K562 (cell line): ENCODE results near the gene LRP2. TPM values are rescaled to one million over a fixed set of nuclear protein-coding genes. Genes with fewer than 3 reads are reported as not detected.

Experiments used
- DMBX1 ChIP-seq: fragments of 250-450 bp; sonication (Bioruptor Pico); IDR thresholded peaks from 2 replicates; pipeline ENCODE4 v1.8.0; 2022; ENCODE audit warnings: inconsistent platforms, mild to moderate bottlenecking, moderate library complexity, borderline replicate concordance
- HSF4 ChIP-seq: fragments of 250-450 bp; sonication (Bioruptor Pico); IDR thresholded peaks from 2 replicates; pipeline ENCODE4 v2.1.2; 2022; ENCODE audit warnings: mild to moderate bottlenecking, moderate library complexity, borderline replicate concordance
- THRAP3 ChIP-seq: fragments of 450-650 bp; IDR thresholded peaks from 2 replicates; pipeline ENCODE4 v1.6.1; 2016; ENCODE audit warnings: mild to moderate bottlenecking, inconsistent platforms, borderline replicate concordance
- ZNF444 ChIP-seq: fragments of 250-450 bp; sonication (Bioruptor Pico); IDR thresholded peaks from 2 replicates; pipeline ENCODE4 v1.4.0; 2020; ENCODE audit warnings: mild to moderate bottlenecking, moderate library complexity
- polyA plus RNA-seq, 8 experiments: library from polyadenylated mRNA; depleted of rRNA in 4 of 8; stranded (reverse) in 5 of 8; unstranded in 3 of 8; fragments of >200 nt; fragmentation: Nextera tagmentation in 2 of 8; fragmentation: Illumina TruSeq in 1 of 8; extraction: Ambion mirVana in 2 of 8; extraction: Trizol in 1 of 8; gene quantifications; 2 replicates each; pipeline versions ENCODE4 v1.2.1 to v1.2.3, GENCODE V29; 2011 to 2014; ENCODE audit warnings: inconsistent platforms in 1 of 8, missing spikeins in 1 of 8
- total RNA-seq, 7 experiments: library from RNA; depleted of rRNA in 6 of 7; stranded (reverse); fragments of >200 nt in 6 of 7; fragmentation: Illumina TruSeq in 2 of 7; extraction: Trizol in 2 of 7; gene quantifications; 2 replicates each; pipeline versions ENCODE4 v1.2.1 to v1.2.3, GENCODE V29; 2011 to 2021; ENCODE audit warnings: low replicate concordance in 1 of 7
- TF ChIP-seq, protein P1 (sequence below): fragments of 450-650 bp; IDR thresholded peaks from 2 replicates; pipeline ENCODE4 v1.6.1; 2016; ENCODE audit warnings: borderline replicate concordance
- TF ChIP-seq, protein P2 (sequence below), 2 experiments: fragments of 450-650 bp; formaldehyde crosslinking in 1 of 2; IDR thresholded peaks; 2 replicates each; pipeline versions ENCODE4 v1.4.0 to v1.6.1; 2014 to 2020; ENCODE audit warnings: mild to moderate bottlenecking in 2 of 2, borderline replicate concordance in 1 of 2, low read depth in 1 of 2
- TF ChIP-seq, protein P3 (sequence below): fragments of 250-450 bp; sonication (Bioruptor Pico); IDR thresholded peaks from 2 replicates; pipeline ENCODE4 v1.4.0; 2020; ENCODE audit warnings: borderline replicate concordance

LRP2 gene
- total and polyA plus RNA-seq, 9 of the 15 experiments (the other 6 are each of a cell fraction or from before 2014, with no cell fraction given): 0.04 to 0.18 (median 0.11) TPM; not detected in 1

DNA sequence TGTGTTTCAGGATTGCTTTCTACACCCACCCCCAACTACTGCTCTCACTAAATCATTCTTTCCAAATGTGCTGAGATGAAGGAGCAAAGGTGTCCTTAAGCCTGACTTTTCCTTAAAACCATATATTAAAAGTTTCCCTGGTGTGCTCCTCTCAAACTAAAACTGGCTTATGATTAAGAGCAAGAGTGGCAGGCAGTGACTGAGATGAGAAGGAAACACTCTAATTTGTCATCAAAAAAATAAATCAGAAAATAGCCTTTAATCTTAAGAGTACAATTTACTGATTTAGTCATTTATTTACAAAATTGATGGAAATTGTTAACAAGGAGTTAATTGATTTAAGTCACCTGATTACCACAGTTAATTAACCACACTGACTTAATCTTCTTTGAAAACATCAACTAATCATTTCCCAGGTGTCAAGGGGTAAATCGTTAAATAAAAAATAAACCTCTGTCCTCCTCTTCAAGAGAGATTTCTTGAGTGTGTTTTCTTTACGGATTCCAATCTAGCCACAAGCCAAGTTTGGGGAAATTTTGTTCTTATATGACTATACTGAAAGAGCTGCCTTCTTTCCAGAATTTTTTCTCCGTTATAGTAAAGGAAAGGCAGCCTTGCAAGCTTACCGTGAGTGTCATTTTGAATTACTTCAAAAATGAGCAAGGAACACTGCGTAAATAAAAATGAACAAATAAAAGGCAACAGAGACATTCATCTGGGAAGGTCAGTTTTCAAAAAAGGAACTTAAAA is 17.4 kb downstream of the LRP2 start (continued):
- TF ChIP-seq DMBX1 (CRISPR knock-in tag) (no peak), THRAP3 (no peak), ZNF444 (no peak), HSF4 (CRISPR knock-in tag) (no peak)
- TF ChIP-seq, protein P1, sequence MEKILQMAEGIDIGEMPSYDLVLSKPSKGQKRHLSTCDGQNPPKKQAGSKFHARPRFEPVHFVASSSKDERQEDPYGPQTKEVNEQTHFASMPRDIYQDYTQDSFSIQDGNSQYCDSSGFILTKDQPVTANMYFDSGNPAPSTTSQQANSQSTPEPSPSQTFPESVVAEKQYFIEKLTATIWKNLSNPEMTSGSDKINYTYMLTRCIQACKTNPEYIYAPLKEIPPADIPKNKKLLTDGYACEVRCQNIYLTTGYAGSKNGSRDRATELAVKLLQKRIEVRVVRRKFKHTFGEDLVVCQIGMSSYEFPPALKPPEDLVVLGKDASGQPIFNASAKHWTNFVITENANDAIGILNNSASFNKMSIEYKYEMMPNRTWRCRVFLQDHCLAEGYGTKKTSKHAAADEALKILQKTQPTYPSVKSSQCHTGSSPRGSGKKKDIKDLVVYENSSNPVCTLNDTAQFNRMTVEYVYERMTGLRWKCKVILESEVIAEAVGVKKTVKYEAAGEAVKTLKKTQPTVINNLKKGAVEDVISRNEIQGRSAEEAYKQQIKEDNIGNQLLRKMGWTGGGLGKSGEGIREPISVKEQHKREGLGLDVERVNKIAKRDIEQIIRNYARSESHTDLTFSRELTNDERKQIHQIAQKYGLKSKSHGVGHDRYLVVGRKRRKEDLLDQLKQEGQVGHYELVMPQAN: no peak
- TF ChIP-seq, protein P2, sequence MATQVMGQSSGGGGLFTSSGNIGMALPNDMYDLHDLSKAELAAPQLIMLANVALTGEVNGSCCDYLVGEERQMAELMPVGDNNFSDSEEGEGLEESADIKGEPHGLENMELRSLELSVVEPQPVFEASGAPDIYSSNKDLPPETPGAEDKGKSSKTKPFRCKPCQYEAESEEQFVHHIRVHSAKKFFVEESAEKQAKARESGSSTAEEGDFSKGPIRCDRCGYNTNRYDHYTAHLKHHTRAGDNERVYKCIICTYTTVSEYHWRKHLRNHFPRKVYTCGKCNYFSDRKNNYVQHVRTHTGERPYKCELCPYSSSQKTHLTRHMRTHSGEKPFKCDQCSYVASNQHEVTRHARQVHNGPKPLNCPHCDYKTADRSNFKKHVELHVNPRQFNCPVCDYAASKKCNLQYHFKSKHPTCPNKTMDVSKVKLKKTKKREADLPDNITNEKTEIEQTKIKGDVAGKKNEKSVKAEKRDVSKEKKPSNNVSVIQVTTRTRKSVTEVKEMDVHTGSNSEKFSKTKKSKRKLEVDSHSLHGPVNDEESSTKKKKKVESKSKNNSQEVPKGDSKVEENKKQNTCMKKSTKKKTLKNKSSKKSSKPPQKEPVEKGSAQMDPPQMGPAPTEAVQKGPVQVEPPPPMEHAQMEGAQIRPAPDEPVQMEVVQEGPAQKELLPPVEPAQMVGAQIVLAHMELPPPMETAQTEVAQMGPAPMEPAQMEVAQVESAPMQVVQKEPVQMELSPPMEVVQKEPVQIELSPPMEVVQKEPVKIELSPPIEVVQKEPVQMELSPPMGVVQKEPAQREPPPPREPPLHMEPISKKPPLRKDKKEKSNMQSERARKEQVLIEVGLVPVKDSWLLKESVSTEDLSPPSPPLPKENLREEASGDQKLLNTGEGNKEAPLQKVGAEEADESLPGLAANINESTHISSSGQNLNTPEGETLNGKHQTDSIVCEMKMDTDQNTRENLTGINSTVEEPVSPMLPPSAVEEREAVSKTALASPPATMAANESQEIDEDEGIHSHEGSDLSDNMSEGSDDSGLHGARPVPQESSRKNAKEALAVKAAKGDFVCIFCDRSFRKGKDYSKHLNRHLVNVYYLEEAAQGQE (IDR thresholded peaks at IDR 0.05; ENCODE audit: borderline replicate concordance): no peak
- TF ChIP-seq, protein P2 (CRISPR knock-in tag; IDR thresholded peaks at IDR 0.05; ENCODE audit: low read depth): no peak
- TF ChIP-seq, protein P3, sequence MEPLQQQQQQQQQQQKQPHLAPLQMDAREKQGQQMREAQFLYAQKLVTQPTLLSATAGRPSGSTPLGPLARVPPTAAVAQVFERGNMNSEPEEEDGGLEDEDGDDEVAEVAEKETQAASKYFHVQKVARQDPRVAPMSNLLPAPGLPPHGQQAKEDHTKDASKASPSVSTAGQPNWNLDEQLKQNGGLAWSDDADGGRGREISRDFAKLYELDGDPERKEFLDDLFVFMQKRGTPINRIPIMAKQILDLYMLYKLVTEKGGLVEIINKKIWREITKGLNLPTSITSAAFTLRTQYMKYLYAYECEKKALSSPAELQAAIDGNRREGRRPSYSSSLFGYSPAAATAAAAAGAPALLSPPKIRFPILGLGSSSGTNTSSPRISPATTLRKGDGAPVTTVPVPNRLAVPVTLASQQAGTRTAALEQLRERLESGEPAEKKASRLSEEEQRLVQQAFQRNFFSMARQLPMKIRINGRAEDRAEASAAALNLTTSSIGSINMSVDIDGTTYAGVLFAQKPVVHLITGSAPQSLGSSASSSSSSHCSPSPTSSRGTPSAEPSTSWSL (CRISPR knock-in tag): no peak
